Endothelial cell of umbilical vein (primary cell): ENCODE measurements around the gene DHDDS.

Source experiments
- CTCF ChIP-seq, 2 donors: IDR thresholded peaks; 1 replicate in 1 of 2; 2 replicates in 1 of 2; pipeline ENCODE4 v1.5.1; 2011; ENCODE audit warnings: low read length in 2 of 2, mild to moderate bottlenecking in 2 of 2, moderate library complexity in 2 of 2, control low read depth in 1 of 2, inconsistent platforms in 1 of 2, low read depth in 1 of 2; ENCODE audit not compliant: insufficient read depth in 1 of 2; ENCODE audit errors: extremely low read depth in 1 of 2
- EZH2 ChIP-seq: IDR thresholded peaks from 2 replicates; pipeline ENCODE4 v1.6.1; 2012; ENCODE audit warnings: borderline replicate concordance, low read depth, mild to moderate bottlenecking, moderate library complexity, low read length, inconsistent platforms; ENCODE audit not compliant: severe bottlenecking
- MYC ChIP-seq: IDR thresholded peaks from one replicate; pipeline ENCODE4 v1.6.1; 2011; ENCODE audit warnings: mild to moderate bottlenecking, low read depth, low read length
- POLR2AphosphoS5 ChIP-seq: IDR thresholded peaks from 2 replicates; pipeline ENCODE4 v1.6.1; 2012; ENCODE audit warnings: low read depth, mild to moderate bottlenecking, control low read depth, low read length, moderate library complexity; ENCODE audit not compliant: insufficient read depth

- TF ChIP-seq POLR2AphosphoS5 (no peak), EZH2 (no peak), CTCF (IDR thresholded peaks at IDR 0.05; ENCODE audit: extremely low read depth in 1 of 2, insufficient read depth in 1 of 2, low read depth in 1 of 2, low read length in 2 of 2) (no peak), MYC (no peak)
Observed at GRCh38 chr1:26520339-26520738, 88.2 kb downstream of the DHDDS start.
